ENCODE measurements around the gene FOXM1.
A peak's percentile ranks its signal among the peaks of the same experiment; 100 is the strongest.
"Not testable (repeated sequence)": the region's sequence is repeated elsewhere in the genome, so short reads cannot be mapped to it uniquely, and the experiment has no call there.

FOXM1 gene

DNA sequence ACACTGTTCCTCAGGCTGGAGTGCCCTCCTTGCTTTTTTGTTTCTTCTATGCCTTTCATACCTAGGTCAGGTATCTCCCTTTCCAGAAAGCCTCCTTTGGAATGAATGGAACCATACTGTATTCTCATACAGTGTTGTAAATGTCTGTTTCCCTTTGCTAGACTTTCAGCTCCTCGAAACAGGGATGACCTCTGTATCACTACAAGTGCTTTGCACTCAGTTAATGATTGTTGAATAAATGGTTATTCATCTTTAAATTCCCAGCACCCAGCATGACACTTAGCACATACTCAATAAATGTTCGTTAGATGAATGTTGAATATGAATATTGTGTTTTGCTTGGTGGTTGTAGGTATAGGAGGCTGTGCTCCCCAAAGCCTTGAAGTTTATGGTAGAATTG, 7.8 kb upstream of the FOXM1 start:
- DNase-seq: no peak

DNA sequence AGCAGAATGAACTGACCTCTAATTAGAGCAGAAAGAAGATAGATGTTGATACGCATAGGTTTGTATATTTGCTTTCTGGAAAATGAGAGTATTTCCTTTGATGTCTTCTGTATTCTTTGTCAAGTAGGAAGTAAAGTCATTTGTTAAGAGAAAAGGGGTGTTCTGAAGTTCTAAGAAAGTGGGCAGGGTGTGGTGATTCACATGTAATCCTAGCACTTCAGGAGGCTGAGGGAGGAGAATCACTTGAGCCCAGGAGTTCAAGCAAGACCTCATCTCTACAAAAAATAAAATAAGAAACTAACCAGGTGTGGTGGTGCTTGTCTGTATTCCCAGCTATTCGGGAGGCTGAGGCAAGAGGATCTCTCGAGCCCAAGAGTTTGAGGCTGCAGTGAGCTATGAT, 2.9 kb upstream of the FOXM1 start:
- no peak for DNase-seq

DNA sequence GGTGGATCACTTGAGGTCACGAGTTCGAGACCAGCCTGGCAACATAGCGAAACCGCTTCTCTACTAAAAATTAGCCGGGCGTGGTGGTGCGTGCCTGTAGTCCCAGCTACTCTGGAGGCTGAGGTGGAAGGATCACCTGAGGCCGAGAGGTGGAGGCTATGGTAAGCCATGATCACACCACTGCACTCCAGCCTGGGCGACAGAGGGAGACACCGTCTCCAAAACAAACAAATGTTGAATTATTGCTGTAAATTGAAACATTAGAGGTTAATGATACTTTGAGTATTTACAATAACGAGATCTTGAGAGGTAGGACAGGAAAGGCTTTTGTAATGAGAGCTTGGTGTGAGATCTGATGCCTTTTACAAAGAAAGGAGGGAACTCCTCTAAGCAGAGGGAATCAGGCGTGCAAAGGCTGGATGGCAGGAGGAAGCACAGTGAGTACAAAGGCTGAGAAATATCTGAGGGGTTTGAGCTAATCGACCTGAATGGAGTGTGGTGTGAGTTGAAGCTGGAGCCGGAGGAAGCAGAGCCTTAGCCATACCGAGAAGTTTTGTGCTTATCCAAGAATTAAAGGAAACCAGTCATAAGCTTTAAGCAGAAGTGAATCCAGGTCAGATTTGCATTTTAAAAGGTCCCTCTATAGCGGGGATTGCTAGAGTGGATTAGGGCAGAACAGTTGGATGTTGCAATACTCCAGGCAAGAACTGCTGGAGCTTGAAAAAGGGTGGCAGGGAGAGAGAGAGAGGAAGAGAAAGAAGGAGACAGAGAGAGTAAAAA, 1.2 kb upstream of the FOXM1 start:
- no peak for DNase-seq

DNA sequence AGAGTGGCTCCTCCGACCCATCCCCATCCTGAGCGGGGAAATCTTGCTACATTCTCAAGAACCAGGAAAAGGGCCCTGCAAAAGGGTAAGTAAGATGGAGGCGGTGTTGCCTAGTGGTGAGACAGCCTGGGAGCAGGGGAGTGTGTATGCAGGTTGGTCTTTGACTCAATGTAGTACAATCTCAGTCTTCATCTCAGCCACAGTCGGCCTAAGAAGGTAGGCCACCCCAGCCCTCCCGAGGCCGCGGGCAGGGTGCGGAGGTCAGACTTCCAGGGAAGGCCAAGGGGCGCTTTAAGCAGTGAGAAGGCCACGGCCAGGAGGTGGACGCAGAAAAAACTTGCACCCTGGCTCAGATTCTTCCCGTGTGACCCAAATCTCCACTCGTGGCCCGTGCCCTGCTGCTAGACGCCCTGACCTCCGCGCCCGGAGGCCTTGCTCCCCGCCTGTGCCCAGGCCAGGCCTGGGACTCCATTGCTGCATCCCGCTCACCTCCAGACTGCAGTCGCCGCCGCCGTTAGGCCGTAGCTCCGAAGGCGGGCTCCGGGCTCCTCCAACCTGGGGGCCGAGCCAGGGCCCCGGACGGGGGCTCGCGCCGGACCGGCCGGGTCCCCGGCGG, 435 bp downstream of the FOXM1 start:
- peak; percentile 30 for DNase-seq

DNA sequence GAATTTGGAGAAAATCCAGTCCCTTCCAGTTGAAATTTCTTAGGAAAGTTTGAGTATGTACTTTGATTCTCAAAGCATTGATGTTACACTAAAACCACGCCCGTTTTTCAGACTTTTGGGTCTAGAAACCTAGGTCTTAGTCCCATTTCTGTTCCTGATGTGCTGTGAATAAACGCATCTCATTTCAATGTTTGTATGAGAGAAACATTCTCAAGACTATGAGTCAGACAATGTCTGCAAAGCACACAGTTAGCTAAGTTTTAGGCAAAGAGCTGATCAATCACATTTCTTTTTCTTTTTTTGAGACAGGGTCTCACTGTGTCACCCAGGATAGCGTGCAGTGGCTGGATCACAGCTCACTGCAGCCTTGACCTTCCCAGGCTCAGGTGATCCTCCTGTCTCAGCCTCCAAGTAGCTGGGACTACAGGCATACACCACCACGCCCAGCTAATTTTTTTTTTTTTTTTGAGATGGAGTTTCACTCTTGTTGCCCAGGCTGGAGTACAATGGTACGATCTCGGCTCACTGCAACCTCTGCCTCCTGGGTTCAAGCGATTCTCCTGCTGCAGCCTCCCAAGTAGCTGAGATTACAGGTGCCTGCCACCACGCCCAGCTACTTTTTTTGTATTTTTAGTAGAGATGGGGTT, 7.9 kb downstream of the FOXM1 start:
- peak; percentile 31 for DNase-seq

DNA sequence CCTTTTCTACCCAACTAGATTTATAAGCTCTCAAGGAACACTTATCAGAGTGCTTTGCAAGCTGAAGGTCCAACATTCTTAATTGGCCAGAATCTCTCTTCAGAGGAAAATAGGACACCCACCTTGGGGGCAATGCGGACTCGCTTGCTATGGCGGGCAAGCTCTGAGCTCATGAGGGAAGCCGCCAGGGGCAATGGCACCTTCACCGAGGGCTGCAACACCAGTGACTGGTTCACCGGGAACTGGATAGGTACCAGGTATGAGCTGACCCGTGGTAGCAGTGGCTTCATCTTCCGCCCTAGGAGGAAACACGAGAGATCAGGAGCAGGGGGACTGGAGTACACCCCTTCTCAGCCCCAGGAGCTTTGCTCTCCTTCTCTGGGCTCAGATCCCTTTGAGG, 12.8 kb downstream of the FOXM1 start:
- no peak for DNase-seq

DNA sequence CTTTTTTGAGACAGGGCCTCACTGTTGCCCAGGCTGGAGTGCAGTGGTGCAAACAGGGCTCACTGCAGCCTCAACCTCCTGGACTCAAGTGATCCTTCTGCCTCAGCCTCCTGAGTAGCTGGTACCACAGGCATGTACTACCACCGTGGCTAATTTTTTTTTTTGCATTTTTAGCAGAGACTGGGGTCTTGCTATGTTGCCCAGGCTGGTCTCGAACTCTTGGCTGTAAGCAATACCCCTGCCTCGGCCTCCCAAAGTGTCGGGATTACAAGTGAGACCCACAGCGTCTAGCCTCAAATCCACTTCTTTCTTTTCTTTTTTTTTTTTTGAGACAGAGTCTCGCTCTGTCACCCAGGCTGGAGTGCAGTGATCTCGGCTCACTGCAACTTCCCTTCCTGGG, 13.6 kb downstream of the FOXM1 start:
- DNase-seq: not testable (repeated sequence)

DNA sequence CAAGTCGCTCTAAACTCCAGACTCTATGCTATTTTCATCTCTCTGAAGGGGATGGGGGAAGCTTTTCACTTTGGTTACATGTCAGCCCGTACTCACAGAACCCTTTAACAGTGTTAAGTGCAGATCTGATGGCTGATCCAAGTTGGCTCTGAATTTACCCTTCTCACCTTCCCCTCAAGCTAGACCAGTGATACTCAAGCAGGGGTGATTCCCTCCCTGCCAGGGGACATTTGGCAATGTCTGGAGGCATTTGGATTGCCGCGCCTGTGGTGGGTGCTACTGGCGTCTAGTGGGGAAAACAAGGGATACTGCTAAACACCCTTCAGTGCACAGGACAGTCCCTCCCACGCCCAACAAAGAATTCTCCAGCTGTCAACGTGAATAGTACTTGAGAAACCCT, 14.1 kb downstream of the FOXM1 start:
- no peak for DNase-seq

DNA sequence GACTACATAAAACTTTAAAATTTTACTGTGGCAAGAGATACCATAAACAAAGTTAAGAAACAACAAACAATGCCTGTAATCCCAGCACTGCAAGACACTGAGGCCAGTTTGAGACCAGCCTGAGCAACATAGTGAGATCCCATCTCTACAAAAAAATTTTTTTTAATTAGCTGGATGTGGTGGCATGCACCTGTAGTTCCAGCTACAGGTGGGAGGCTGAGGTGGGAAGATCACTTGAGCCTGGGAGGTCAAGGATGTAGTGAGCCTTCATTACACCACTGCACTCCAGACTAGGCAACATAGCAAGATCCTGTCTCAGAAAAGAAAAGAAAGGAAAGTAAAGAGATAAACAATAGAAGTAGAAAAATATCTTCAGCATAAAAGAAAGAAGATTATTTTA, 16.8 kb downstream of the FOXM1 start:
- DNase-seq: no peak

DNA sequence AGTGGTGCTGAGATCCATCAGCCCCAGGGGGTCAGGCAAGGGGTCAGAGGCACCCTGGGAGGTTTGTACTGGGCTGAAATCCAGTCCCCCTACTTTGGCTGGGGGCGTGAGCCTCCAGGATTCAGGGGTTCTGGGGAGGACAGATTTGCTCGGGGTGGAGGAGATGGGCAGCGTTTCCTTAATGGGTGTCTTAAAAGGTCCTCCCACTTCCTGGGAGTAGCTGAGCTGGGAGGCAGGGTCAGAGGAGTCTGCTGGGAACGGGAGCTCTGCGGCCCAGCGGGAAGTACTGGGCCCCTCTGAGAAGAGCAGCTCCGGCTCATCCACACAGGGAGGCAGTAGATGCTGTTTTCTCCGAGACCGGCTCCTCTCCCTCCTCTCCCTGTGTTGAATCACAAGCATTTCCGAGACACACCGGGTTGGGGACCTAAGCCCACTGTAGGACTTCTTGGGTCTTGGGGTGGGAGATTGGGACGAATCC, 18.0 kb downstream of the FOXM1 start:
- DNase-seq: no peak

DNA sequence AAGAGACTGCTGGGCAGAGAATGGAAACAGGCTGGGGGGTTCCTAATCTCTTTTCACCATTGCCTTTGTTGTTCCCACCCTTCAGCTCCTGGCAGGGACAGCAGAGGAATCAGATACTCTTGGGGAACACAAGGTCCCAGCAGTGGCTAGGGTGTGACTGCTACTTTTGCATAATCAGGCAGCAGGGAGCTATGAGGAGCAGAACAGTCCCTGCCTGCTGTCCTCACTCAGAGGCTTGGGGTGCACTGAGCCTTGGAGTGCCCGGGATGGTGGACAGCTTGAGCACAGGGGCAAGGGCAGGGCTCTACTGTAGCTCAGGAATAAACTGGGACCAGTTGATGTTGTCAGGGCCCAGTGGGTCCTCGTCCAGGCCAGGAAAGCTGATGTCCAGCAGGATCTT, 18.6 kb downstream of the FOXM1 start:
- no peak for DNase-seq

DNA sequence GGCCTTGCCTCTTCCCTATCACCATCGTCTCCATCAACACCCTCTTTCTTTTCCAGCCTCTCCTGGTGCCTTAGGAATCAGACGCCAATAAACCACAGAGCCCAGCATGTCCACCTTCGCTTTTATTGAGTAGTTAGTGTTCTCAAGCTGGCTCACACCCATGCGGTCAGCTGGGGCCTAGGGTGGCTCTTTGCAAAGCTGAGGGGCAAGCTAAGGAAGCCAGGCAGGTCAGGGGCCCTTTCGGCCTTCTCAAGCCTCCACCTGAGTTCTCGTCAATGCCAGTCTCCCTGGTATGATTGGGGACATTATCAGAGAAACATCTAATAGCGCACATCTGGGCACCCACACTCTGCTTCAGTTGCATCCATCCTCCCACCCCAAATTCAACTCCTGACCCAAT, 19.4 kb downstream of the FOXM1 start:
- no peak for DNase-seq

DNA sequence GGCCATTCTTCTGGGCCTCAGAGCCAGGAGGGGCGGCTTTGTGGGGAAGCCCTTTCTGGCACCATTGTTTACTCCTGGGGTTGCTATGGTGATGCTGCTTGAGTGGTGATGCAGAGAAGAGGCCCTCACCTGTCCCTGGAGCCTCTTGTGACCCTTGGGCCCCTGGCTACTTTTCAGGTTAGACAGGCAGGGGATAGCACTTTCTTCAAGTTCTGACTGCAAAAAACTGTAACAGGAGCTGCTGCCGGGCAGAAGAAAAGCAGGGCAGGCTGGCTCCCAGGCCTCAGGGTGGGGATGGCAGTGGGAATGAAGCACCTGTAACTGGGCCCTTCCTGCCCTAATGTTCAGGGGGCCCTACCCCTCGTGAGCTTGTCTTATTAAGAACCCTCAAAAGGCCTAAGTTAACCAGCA, 19.9 kb downstream of the FOXM1 start, which contains the start of gene TEX52:
TEX52 (minus strand) TSS at position 19 of the 411 bp plus-strand sequence; CDS start at position 6, 13 bp downstream.
- DNase-seq: no peak

DNA sequence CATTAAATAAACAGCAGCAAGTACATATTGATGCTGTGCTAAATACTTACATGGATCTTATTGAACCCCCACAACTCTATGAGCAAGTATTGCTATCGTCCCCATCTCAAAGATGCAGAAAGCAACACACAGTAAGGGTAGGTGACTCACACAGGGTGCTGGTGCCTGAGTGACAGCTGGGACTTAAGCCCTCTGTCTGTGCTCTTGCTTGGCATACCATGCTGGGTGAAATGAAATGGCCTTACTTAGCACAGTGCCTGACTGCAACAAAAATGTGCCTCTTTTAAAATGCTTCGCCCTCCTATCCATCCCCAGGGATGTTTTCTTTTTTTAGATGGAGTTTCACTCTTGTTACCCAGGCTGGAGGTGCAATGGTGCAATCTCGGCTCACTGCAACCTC, 20.9 kb downstream of the FOXM1 start:
- DNase-seq: no peak

DNA sequence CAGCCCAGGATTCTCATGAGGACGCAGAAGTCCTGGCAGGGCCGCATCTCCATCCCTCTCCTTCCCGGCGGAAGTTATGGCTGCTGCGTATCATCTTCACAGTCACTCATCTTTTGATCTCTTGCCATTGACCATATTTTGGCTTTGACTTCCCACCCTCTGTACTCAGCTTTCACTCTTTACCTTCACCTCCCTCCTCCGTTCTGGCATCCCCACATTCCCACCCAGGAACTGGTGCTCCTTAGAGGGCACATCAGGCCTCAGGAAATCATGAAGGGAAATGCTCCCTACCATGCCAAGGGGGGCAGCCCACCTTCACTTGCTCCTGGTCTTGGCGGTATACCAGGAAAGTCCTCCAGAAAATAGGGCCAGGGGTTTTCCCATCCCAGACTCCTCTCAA, 21.4 kb downstream of the FOXM1 start:
- no peak for DNase-seq

DNA sequence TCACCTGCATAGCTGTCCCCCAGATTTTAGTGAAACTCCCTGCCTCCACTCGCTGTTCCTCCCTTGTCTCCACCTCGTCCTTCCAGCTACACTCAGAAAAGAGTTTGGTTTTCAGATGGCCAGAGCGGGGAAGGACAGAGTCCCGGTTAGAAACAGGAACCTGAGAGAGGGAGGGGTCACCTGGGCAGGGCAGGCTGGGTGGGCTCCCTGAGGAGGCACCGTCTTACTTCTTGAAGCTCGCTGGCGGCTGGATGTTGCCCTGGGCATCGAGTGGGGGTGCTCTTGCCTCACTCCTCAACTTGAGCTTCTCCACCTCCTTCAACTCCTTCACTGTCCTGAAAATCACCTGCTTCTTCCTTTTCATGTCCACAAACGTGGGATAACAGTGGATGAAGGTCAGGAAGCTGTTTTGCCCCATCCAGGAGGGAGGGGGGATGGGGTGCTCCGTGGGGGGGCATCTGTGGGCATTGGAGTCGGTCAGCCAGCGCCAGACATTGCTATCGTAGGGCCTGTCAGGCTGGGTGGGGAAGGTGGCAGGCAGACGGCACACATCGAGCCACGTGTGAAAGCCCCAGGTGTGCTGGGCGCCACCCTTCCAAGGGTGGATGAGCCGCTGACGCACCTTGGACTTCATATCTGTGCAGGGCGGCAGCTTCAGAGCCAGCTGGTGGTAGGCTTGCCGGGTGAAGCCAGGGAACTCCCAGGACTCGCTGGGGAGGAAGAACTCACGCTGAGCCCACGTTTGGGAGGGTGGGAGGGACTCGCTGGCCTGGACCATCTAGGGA, 22.1 kb downstream of the FOXM1 start:
- no peak for DNase-seq

DNA sequence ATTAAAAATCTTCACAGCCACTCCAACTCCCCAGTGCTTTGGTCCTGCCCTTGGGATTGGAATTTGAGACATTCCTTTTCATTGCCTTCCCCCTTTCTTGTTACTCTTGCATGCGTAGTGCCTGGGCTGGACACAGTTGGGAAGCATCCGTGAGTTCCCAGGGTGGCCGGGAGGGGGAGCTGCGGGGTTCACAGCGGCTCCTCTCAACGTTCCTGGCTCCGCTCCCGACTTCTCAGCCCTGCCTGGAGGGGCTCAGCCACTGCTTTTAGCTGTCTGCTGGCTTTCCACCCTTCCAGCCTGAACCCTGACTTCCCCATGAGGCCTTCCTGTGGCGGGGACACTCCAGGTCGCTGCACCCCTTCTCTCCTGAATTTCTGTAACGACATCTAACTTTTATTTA, 23.3 kb downstream of the FOXM1 start:
- DNase-seq: peak; percentile 80

DNA sequence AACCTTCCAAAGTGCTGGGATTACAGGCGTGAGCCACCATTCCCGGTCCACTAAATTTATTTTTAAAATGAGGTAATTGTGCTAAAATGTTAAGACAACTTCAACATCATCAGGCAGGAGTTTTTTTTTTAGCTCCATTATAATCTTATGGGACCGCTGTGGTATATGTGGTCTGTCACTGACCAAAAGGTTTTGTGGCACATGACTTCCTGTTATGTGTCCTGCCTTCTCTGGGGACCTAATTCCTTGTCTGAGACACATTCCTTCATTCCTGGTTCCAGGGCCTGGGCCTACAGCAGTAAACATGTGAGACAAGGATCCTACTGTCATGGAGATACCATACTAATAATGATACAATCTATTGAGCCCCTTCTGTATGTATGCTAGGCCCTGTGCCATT, 25.0 kb downstream of the FOXM1 start:
- peak; percentile 58 for DNase-seq

DNA sequence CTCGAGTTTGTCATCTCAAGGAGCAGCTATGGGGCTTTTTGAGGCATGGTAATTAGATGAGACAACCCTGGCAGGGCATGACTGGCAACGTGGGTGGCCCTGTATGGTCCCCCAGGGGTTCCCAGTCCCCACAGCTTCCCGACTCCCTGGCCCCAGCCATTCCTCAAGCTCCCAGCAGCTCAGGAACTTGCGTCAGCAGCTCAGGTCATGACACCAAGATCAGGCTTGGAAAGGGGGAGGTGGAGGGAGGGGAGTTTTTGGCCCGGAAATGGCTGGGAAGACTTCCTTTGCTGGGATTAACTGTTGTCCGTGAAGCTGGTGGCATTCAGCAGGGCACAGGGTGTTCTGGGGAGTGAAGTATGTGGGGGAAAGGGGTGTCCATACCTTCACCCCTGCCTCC, 31.7 kb downstream of the FOXM1 start:
- peak; percentile 82 for DNase-seq

DNA sequence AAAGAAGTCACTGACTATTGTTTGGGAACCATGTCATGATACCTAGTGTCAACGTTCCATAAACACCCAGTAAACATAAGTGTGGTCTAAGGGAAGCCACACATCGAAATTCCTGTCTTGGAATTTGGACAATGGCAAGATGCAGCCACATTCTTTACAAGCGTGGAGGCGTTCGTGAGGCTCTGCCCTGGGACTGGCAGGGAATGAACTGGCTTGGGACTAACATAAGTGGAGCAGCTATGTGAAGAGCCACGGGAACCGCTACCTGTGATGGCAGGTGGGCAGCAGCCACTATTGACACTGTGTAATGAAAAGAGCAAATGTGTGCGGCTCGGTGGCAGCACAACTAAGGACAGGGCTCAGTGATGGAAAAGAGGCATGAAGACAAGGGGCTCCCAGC, 32.2 kb downstream of the FOXM1 start:
- DNase-seq: peak; percentile 58

DNA sequence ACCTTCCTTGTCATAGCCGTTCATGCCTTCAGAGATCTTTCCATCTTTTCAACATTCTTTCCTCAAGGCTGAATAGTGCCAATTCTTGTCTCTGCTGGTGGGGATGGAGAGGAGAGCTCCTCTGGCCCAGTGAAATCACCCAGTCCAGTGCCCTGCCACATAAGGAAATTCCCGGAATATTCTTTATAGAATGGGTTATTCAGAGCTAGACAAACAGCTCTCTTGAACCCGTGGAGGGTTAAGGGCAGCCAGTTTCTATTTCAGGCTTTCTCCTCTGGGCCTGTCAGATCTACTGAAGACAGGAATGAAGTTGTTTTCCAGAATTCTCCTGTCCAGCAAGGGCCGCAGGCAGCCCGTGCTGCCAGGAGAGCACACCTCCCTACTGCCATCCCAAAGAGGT, 34.0 kb downstream of the FOXM1 start:
- no peak for DNase-seq

DNA sequence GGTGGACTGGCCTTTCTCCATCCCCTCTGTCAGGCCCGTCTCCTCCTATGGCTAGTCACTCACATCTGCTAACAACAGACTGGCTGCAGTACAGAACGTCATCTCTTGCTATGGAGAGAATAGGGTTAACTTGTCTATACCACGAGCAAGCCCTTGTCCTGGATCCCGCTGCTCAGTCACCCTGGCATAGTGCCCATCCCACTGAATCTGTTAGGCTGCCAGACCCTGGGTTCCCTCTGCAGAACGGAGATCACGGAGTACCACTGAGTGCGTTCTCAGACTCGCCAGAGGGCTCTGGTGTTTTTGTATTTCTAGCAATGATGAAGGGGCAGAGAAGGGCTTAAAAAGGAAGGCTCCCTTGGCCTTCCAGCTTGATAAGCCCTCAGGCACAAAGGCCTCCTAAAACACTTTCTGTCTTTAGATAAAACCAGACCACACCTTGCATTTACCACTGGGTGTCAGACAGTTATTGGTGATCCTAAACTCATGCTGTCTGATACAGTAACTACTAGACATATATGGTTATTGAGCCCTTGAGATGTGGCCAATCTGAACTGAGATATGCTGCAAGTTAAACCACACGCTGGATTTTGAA, 35.8 kb downstream of the FOXM1 start:
- no peak for DNase-seq

DNA sequence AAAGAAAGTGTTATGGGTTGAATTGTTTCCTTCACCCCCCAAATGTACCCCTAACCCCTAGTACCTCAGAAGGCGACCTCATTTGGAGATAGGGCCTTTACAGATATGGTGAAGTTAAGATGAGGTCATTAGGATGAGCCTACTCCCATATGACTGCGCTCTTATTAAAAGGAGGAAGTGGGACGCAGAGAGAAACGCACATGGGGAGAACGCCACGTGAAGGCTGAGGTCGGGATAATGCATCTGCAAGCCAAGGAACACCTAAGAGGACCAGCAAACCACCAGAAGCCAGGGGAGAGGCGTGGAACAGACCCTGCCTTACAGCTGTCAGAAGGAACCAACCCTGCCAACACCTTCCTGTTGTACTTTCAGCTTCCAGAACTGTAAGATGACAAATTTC, 40.4 kb downstream of the FOXM1 start:
- no peak for DNase-seq
